ENCODE data around the gene GATC.

- TF ChIP-seq CTCF (IDR thresholded peaks at IDR 0.05) (no peak), ZFX (IDR thresholded peaks at IDR 0.05; ENCODE audit: borderline replicate concordance) (no peak)
These were observed 51.4 kb downstream of the GATC start for GRCh38 chr12:120497524-120498150.

Measured in 22Rv1 (cell line).